Measurements from ENCODE around the gene PGF. TPM values are rescaled to one million over a fixed set of nuclear protein-coding genes. Genes with fewer than 3 reads are reported as not detected.

PGF gene
- total RNA-seq, 1 donor from 2014 or later, result 20.2 TPM

- DNase-seq (ENCODE audit: low read depth in 2 of 2), result no peak
These were observed 23.1 kb upstream of the PGF start for GRCh38 chr14:74978416-74978947.

GRCh38 chr14:74977901-74978385 is 22.5 kb upstream of the PGF start:
- DNase-seq (ENCODE audit: low read depth in 2 of 2), result no peak

DNA sequence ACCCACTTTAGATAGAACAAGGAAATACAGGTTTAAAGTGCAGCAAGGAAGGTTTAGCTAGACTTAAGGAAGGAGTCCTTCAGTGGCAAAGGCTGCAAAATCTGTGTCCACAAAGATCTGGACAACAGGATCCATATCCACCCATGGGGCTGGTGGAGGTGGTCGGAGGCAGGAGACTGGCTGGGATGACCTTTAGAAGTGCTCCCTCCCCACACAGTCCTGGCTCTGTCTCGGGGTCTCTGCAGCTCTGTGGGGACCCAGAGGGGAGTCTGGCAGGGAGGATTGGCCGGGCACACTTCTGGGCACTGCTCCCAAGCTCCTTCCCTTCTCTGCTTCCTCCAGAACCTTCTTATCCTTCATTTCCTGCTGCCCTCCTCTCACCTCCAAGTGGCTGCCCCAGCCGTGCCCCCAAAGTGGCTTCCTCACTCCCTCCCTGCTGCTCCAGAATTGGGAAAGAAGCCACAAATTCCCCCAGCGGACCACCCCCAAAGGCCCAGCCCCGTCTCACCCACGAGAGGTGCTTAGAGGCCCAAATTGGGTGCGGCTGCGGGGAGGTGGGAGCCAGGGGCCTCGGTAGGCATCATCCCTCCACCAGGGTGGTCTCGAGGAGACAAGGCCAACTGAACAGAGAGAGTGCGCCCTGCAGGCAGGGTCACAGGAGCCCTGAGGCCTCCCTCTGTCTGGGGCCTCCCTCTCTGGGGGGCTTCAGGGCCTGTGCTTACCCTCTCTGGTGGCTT is 21.9 kb upstream of the PGF start:
- DNase-seq (ENCODE audit: low read depth in 2 of 2), result no peak

GRCh38 chr14:74976264-74977113 is 21.1 kb upstream of the PGF start:
- DNase-seq (ENCODE audit: low read depth in 2 of 2), result no peak

DNA sequence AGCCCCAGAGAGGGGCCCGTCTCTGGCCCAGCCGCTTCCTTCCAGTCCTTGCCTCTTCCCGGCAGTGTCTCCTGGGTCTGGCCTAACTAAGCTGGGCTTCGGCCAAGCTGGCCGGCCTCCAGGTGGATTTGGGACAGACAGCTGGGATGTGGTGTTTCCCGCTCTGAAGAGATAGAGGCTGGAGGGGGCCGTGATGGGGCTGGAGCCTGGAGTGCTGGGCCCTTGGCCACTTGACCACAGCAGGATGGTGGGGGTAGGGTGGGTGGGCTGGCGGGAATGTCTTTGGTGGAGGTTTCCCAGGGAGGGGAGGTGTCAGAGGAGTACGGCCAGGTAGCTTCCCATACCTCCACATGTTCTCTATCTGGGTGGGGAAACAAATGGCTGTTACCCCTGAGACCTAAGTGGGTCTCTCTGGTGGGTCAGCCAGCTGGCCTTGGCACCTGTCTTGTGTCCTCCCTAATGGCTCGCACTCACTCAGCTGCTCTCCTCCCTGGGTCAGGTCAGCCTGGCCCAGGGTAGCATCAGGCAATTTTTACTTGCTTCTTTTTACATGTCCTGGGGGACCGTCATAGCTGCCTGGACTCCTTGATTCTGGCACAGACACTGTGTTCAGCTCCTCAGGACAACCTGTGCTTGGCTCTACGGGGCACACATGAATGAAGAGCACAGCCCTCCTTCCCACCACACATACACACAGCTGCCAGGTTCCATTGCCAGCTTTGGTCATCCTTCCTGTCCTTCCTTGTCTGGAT is 19.8 kb upstream of the PGF start:
- peak in 1 of 2 donors; percentile 36 for DNase-seq (ENCODE audit: low read depth in 2 of 2)

GRCh38 chr14:74974364-74975058 is 19.1 kb upstream of the PGF start:
- DNase-seq (ENCODE audit: low read depth in 2 of 2), result no peak

- no peak for DNase-seq (ENCODE audit: low read depth in 2 of 2)
These were observed 18.5 kb upstream of the PGF start for GRCh38 chr14:74973905-74974363.

DNA sequence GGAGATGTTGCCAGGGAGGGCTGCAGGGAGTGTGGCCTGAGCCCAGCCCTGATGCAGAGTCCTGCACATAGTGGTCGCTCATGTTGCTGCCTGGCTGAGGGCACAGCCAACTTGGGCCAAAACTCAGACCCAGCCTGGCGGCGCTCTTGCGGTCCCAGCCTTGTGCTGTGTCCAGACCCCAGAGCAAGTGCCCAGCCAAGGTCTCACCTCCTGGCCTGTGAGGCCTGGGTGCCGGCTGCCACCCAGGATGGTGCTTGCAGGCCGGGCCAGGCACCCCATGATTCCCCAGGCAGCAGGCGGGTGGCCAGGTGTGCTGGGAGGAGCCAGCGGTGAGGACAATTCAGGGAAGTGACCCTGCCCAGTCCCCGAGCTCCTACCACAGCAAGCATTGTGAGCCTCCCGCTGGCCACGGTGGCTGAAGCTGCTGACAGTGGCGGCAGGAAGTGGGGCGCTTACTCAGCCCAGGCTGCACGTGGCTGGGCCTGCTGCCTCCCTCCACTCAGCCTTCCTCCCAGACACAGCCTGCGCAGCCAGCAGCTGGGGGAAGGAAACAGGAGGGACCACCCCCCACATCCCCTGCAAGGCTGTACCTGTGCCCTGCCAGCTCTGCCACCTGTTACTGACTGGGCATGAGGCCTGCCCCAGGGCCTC is 17.7 kb upstream of the PGF start:
- DNase-seq (ENCODE audit: low read depth in 2 of 2), result peak; percentile 91 to 92

DNA sequence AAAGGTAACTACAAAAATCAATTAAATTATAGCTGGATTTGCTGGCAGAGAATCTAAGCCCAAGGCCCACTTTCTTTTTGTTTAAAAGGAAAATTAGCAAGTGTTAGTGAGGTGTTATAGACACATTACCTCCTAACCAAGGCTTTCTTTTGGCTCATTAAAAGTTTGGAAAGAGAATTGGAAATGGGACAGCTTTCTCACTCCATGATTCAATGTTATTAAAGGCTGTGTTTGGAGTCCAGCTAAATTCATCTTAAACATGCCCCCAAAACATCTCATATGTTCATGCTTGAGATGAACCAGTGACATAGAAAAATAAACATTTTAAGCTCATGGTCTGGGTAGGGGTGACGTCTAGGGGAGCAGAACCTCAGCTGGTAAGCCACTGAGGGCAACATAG is 13.4 kb upstream of the PGF start:
- DNase-seq (ENCODE audit: low read depth in 2 of 2), result no peak

DNA sequence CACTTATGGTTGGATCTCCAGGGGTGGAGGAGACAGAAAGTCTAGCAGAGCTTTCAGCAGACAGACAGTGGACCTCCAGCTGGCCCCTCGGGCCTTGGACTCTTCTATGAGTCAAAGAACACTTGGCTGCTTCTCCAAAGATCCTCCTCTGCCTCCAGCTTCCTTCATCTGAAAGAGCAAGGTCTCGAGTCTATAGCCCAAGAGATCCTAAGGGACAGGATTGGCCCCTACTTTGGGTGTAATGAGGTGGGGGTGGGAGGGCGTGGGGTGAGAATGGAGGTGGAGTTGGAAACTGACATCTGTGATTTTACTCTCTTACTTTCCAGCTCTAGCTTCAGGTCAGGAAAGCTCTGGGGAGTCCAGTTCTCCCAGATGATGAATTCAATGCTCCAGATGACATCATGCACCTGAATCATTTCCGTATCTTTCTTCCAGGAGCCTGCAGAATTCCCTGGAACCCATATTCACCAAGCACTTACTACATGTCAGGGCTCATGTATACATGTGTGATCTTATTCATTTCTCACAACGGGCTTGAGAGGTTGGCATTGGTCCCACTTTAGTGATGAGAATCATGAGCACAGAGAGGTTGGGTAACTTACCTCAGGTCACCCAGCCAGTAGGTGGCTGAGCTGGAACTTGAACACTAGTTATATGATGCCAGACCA is 10.2 kb upstream of the PGF start:
- peak in 1 of 2 donors; percentile 93 for DNase-seq (ENCODE audit: low read depth in 2 of 2)

DNA sequence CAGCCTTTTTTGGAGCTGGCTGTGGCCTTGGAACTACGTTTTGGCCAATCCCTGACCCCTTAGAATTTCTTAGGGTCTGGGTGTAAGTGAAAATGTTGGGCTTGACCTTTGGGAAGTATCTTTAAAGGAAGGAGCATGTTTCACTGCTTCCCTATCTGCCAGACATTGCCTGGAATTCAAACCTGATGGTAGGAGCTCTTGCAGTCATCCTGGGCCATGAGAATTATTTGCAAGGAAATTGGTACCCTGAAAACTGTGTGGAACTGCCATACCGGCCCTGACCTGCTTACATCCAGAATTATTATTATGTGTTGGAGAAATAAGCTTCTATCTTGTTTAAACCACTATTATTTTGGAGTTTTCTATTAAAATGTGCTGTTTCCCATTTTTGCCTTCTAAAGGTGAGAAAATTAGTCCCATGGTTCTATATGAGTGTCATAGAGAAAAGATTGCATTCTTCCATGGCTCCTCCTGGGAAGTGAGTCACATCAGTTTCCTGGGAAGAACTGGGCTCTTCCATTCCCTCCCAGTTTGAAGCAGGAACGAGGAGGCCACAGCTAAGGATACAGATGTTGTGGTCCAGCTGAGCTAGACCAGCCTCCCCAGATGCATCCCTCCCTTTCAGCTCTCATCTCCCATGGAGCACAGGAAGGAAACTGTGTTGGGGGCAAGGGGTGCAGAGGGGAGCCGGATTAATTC is 9.5 kb upstream of the PGF start:
- peak in 1 of 2 donors; percentile 93 for DNase-seq (ENCODE audit: low read depth in 2 of 2)

GRCh38 chr14:74963705-74964271 is 8.4 kb upstream of the PGF start:
- peak in 1 of 2 donors; percentile 77 for DNase-seq (ENCODE audit: low read depth in 2 of 2)

DNA sequence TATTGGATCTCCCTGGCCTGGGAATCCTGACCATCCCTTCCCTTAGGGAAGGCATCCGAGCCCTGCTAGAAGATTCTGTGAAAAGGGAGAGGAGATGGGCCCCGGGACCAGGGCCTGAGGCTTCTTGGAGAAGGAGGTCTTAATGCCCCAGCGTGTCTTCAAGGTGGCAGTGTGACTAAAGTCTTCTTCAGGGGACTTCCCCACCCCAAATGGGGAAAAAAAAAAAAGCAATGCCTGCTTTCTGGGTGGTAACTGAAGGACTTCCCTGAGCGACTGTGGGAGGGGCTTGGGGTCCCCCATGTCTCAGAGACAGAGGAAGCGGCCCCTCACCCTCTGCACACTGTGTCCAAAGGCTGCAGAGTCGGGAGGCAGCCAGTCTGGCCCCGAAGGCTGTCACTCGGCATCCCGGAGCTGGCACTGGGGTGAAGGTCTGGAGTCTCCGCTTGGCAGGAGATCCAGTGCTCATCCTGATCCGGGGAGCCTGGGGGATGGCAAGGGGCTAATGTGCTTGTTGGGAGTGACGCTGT is 7.8 kb upstream of the PGF start:
- no peak for DNase-seq (ENCODE audit: low read depth in 2 of 2)

DNA sequence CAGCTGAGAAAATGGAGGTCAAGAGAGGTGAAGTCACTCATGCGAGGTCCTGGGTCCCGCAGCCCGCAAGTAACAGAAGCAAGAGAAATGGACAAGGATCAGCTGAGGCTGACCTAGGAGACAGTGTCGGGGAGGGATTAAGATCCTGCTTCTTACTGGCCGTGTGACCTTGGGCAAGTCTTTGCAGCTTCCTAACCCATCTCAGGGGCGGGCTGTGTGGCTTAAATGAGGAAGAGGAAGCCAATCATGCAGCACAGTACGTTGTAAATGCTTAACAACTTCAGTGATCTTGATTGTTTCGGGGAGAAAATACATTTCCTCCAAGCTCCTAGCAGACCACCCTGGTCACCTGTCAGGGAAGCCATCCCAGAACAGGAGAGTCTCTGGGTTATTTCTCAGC is 7.1 kb upstream of the PGF start:
- DNase-seq (ENCODE audit: low read depth in 2 of 2), result no peak

- DNase-seq (ENCODE audit: low read depth in 2 of 2), result no peak
These were observed 6.6 kb upstream of the PGF start for GRCh38 chr14:74962046-74962445.

DNA sequence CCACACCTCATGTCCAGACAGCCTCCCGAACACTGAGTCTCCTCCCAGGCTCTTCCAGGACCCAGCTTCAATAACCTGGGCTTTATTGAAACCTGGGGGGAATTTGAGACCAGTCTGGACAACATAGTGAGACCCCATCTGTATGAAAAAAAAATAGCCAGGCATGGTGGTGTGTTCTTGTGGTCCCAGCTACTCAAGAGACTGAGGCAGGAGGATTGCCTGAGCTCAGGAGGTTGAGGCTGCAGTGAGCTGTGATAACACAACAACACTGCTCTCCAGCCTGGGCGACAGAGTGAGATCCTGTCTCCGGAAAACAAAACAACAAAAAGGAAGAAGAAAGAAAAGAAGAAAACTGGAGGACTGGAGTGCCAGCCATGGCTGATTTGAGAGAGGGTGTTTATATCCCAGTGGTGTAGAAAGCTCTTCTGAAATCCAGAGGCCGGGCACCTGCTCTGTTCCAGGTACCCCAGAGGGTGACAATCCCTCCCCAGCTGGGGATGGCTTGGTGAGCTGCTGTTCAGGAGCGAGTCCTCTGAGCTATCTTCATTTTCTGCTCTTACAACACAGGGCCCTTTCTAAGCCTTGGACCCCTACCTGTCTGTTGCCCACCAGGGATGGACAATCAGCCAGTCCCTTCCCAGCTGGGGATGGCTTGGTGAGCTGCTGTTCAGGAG is 6.0 kb upstream of the PGF start:
- DNase-seq (ENCODE audit: low read depth in 2 of 2), result no peak

GRCh38 chr14:74960736-74961135 is 5.3 kb upstream of the PGF start:
- no peak for DNase-seq (ENCODE audit: low read depth in 2 of 2)

GRCh38 chr14:74959596-74960180 is 4.3 kb upstream of the PGF start:
- DNase-seq (ENCODE audit: low read depth in 2 of 2), result peak in 1 of 2 donors; percentile 53

Measured in lung microvascular endothelial cell (primary cell).